ENCODE measurements around the gene FAM169A. TPM values are rescaled to one million over a fixed set of nuclear protein-coding genes. Genes with fewer than 3 reads are reported as not detected.

FAM169A gene
- total RNA-seq, 1 experiment from 2014 or later, result 23.2 TPM

- ATAC-seq, result no peak
Observed at GRCh38 chr5:74763504-74763903, 102.7 kb downstream of the FAM169A start.

More at GRCh38 chr5:74763504-74763903, 102.7 kb downstream of the FAM169A start:
- POLR2A ChIA-PET, result no interaction called here
- BruUV-seq (replicated peaks), result no TSS peak
- intact Hi-C loops (cut with micrococcal nuclease), result no loop called here
- RAD21 ChIA-PET (ENCODE audit: low non-redundant PET in 1 of 2, low total read pairs in 2 of 2, uncharacterized antibody in 2 of 2, unreplicated experiment in 2 of 2), result no interaction called here
- no peak overlapping the region; the same call in 1 of the 2 replicates for H3K4me2 ChIP-seq (ENCODE audit: low read length)
- H3K36me3 ChIP-seq (ENCODE audit: control insufficient read depth in 1 of 2, insufficient read depth in 2 of 2, low read length in 2 of 2), result peaks cover 2 to 12% of the 10 kb centered on the region in 2 experiments; a peak in 2 of 4 replicates
- no peak overlapping the region for H3K27ac ChIP-seq (ENCODE audit: low read depth, low read length)
- H3K9ac ChIP-seq (ENCODE audit: low read length), result no peak overlapping the region
- H2AFZ ChIP-seq (ENCODE audit: low read depth, low read length, poor library complexity, severe bottlenecking), result no peak overlapping the region
- no peaks in the 10 kb centered on the region for H4K20me1 ChIP-seq (ENCODE audit: insufficient read depth)
- H3K27me3 ChIP-seq (ENCODE audit: insufficient read depth, low read length), result no peaks in the 10 kb centered on the region
- no peak overlapping the region for H3K4me3 ChIP-seq (replicated peaks in 1 of 2; ENCODE audit: low read depth in 1 of 2, low read length in 2 of 2)
- CTCF ChIA-PET, result interaction anchor here (1.0 kb wide), 1 partner anchor 172 kb away, joined by 3 read pairs; no protein-coding TSS in a partner anchor
- TF ChIP-seq REST (IDR thresholded peaks at IDR 0.05; ENCODE audit: low read depth) (no peak), ZNF274 (IDR thresholded peaks at IDR 0.05; ENCODE audit: low read depth, low read length) (no peak), ELF1 (IDR thresholded peaks at IDR 0.05; ENCODE audit: borderline replicate concordance, low read depth) (no peak), POLR2AphosphoS5 (IDR thresholded peaks at IDR 0.05; ENCODE audit: low read depth, low read length) (no peak), SP1 (IDR thresholded peaks at IDR 0.05; ENCODE audit: low read depth) (no peak), CEBPB (IDR thresholded peaks at IDR 0.05; ENCODE audit: low read depth) (no peak), CTCF (IDR thresholded peaks at IDR 0.05 in 2 of 3, conservative IDR thresholded peaks at IDR 0.05 in 1 of 3; ENCODE audit: borderline replicate concordance in 1 of 3, insufficient read depth in 1 of 3, low read depth in 2 of 3, low read length in 2 of 3) (no peak), CBX3 (IDR thresholded peaks at IDR 0.05; ENCODE audit: low read depth) (no peak), RAD21 (IDR thresholded peaks at IDR 0.05; ENCODE audit: low read depth) (no peak), EZH2 (IDR thresholded peaks at IDR 0.05) (no peak), POLR2A (IDR thresholded peaks at IDR 0.05; ENCODE audit: borderline replicate concordance, extremely low read depth, insufficient read depth, insufficient read length) (no peak), TCF7L2 (IDR thresholded peaks at IDR 0.05; ENCODE audit: borderline replicate concordance, extremely low read depth, insufficient read depth, insufficient read length) (no peak), ZFX (IDR thresholded peaks at IDR 0.05) (no peak), ZBTB33 (IDR thresholded peaks at IDR 0.05; ENCODE audit: extremely low read depth, insufficient replicate concordance, low read length) (no peak), YY1 (IDR thresholded peaks at IDR 0.05; ENCODE audit: extremely low read depth, insufficient replicate concordance, low read depth, low read length) (no peak), MAX (IDR thresholded peaks at IDR 0.05) (no peak)
- H3K4me1 ChIP-seq (ENCODE audit: control insufficient read depth in 1 of 2, insufficient read depth in 2 of 2, low read length in 2 of 2), result peaks cover 24 to 49% of the 10 kb centered on the region in 2 experiments; a peak in 3 of 4 replicates
- H3K9me3 ChIP-seq (ENCODE audit: control insufficient read depth in 1 of 2, insufficient read depth in 1 of 2, low read depth in 1 of 2, low read length in 2 of 2), result no peaks in the 10 kb centered on the region
- peaks cover 83% of the 10 kb centered on the region for H3K79me2 ChIP-seq (ENCODE audit: insufficient read depth, low read length)
- DNase-seq (ENCODE audit: low read depth, low spot score), result no peak
- H3K9me2 ChIP-seq (ENCODE audit: insufficient read depth), result no peaks in the 10 kb centered on the region
